NCI-H2081 treated with DMSO at 0.1 percent for 48 hours (cell line): ENCODE measurements around the gene RXFP2.

Source experiments
- DNase-seq: peaks from one replicate; lab custom pipeline; 2025; lab: John Stamatoyannopoulos, UW

Gene RXFP2

GRCh38 chr13:31767175-31767900 lies 28.0 kb downstream of the RXFP2 start:
- DNase-seq: no peak

- no peak for DNase-seq
Measured at GRCh38 chr13:31768351-31768750, 29.0 kb downstream of the RXFP2 start.

- no peak for DNase-seq
Measured at GRCh38 chr13:31769575-31769974, 30.2 kb downstream of the RXFP2 start.

- no peak for DNase-seq
Measured at GRCh38 chr13:31772231-31772630, 32.9 kb downstream of the RXFP2 start.

GRCh38 chr13:31773538-31773937 lies 34.2 kb downstream of the RXFP2 start:
- no peak for DNase-seq

- DNase-seq: no peak
Measured at GRCh38 chr13:31774186-31774750, 34.9 kb downstream of the RXFP2 start.

- no peak for DNase-seq
Measured at GRCh38 chr13:31775148-31775547, 35.8 kb downstream of the RXFP2 start.

- DNase-seq: no peak
Measured at GRCh38 chr13:31775686-31776085, 36.4 kb downstream of the RXFP2 start.

- DNase-seq: no peak
Measured at GRCh38 chr13:31781064-31781463, 41.7 kb downstream of the RXFP2 start.

GRCh38 chr13:31786011-31786410 lies 46.7 kb downstream of the RXFP2 start:
- DNase-seq: no peak

GRCh38 chr13:31790992-31791391 lies 51.7 kb downstream of the RXFP2 start:
- no peak for DNase-seq

GRCh38 chr13:31793246-31793645 lies 53.9 kb downstream of the RXFP2 start:
- DNase-seq: no peak

GRCh38 chr13:31794452-31794851 lies 55.1 kb downstream of the RXFP2 start:
- no peak for DNase-seq

GRCh38 chr13:31797154-31797775 lies 57.9 kb downstream of the RXFP2 start:
- DNase-seq: no peak

- no peak for DNase-seq
Measured at GRCh38 chr13:31798189-31798588, 58.9 kb downstream of the RXFP2 start.

- no peak for DNase-seq
Measured at GRCh38 chr13:31801088-31801487, 61.8 kb downstream of the RXFP2 start.

- no peak for DNase-seq
Measured at GRCh38 chr13:31803311-31803710, 64.0 kb downstream of the RXFP2 start.

- DNase-seq: no peak
Measured at GRCh38 chr13:31805841-31806240, 66.5 kb downstream of the RXFP2 start.

GRCh38 chr13:31807090-31807541 lies 67.8 kb downstream of the RXFP2 start:
- DNase-seq: no peak

GRCh38 chr13:31814536-31814935 lies 75.2 kb downstream of the RXFP2 start:
- no peak for DNase-seq

- DNase-seq: no peak
Measured at GRCh38 chr13:31815361-31816144, 76.2 kb downstream of the RXFP2 start.

GRCh38 chr13:31818236-31818635 lies 78.9 kb downstream of the RXFP2 start:
- no peak for DNase-seq
